Kidney (tissue), 14 donors: ENCODE results near the gene CENPU. TPM values are rescaled to one million over a fixed set of nuclear protein-coding genes. Genes with fewer than 3 reads are reported as not detected.

ENCODE experiments used
- DNase-seq, 5 donors: peaks; one replicate each; pipeline ENCODE4 v3.0.0-alpha.2; 2013 to 2020
- FAIRE-seq: peaks from 2 replicates; lab custom pipeline; 2012; peaks lifted over from hg19 to GRCh38; lab: Jason Lieb, UNC
- H3K27ac ChIP-seq, 2 donors: one replicate each; pipeline ENCODE4 v1.7.0; 2013; ENCODE audit warnings: low read depth in 2 of 2, low read length in 2 of 2, inconsistent platforms in 1 of 2
- H3K27me3 ChIP-seq: one replicate; pipeline ENCODE4 v1.7.1; 2013; ENCODE audit warnings: low read length, inconsistent platforms; ENCODE audit not compliant: control insufficient read depth, insufficient read depth
- H3K36me3 ChIP-seq, 3 donors: one replicate each; pipeline versions ENCODE4 v1.7.0 to v1.7.1; 2013; ENCODE audit warnings: low read length in 3 of 3, control low read depth in 1 of 3, inconsistent platforms in 1 of 3; ENCODE audit not compliant: insufficient read depth in 3 of 3, control insufficient read depth in 2 of 3
- H3K4me1 ChIP-seq, 3 donors: one replicate each; pipeline versions ENCODE4 v1.7.0 to v1.7.1; 2013; ENCODE audit warnings: low read length in 3 of 3, inconsistent platforms in 1 of 3, low read depth in 1 of 3; ENCODE audit not compliant: control insufficient read depth in 2 of 3, insufficient read depth in 2 of 3
- H3K4me3 ChIP-seq, 3 donors: one replicate each; pipeline versions ENCODE4 v1.7.0 to v1.8.1; 2013; ENCODE audit warnings: low read length in 3 of 3, control low read depth in 1 of 3, inconsistent platforms in 1 of 3
- H3K9ac ChIP-seq, 3 donors: one replicate each; pipeline versions ENCODE4 v1.7.0 to v1.7.1; 2013; ENCODE audit warnings: low read length in 3 of 3, control low read depth in 1 of 3, inconsistent platforms in 1 of 3
- H3K9me3 ChIP-seq, 3 donors: one replicate each; pipeline versions ENCODE4 v1.7.0 to v1.7.1; 2013; ENCODE audit warnings: low read length in 3 of 3, control low read depth in 1 of 3, inconsistent platforms in 1 of 3; ENCODE audit not compliant: control insufficient read depth in 2 of 3, insufficient read depth in 1 of 3
- intact Hi-C: fragments of 100-400 bp; cut with DNase I; formaldehyde crosslinking; loops from one replicate; pipeline ENCODE4 v1.11.1; 2022
- polyA plus RNA-seq: library from polyadenylated mRNA; stranded (reverse); fragments of 350-450 nt; fragmentation: Illumina TruSeq; extraction: RNeasy Lipid Tissue Mini Kit (QIAGEN cat#74804); gene quantifications from one replicate; pipeline ENCODE4 v1.2.3, GENCODE V29; 2014; ENCODE audit warnings: low read depth, low replicate concordance; ENCODE audit not compliant: insufficient read depth
- total RNA-seq: library from RNA; stranded (reverse); fragmentation: NEBNext Ultra II Directional; extraction: Animal tissue kit (Norgen Biotek cat#: 25700); gene quantifications from one replicate; pipeline ENCODE4 v1.2.1, GENCODE V29; 2021
- TF ChIP-seq, protein P1 (sequence below): IDR thresholded peaks from 3 replicates; pipeline ENCODE4 v1.5.1; 2012; ENCODE audit warnings: mild to moderate bottlenecking, moderate library complexity, borderline replicate concordance; ENCODE audit not compliant: insufficient read depth; ENCODE audit errors: extremely low read depth
- donor health status: control.
- donor health status: control.
- donor health status: control.
- donor health status: control.
- donor health status: control.
- donor health status: DM: yes; HTN: yes; CAD: no.
- donor health status: Normal renal cell carcinoma (clear cell type).

CENPU gene
- total and polyA plus RNA-seq, 2 donors from 2014 or later, result 2.2 to 2.5 TPM

DNA sequence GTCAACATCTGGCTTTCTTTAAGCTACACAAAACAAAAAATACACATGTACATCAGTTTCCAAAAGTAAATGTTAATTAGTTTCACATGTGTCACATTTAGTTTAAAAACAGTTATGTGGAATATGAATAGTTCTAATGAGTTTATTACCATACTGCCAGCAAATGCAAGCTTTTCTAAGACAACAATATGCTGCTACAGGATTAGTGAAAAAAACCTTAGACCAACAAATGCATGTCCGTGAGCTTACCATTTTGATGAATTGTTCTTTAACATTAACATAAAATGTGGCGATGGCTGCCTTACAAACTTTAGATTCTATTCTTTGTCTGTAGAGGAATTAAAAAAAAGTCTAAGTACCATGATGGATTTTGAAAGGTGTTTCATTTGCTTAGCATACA, 31.8 kb downstream of the CENPU start:
- DNase-seq (no peak), FAIRE-seq (no peak)
- Histone ChIP-seq H3K4me3 (no peak overlapping the region), H3K27ac (no peak overlapping the region), H3K9me3 (no peaks in the 10 kb centered on the region), H3K4me1 (no peaks in the 10 kb centered on the region), H3K27me3 (no peaks in the 10 kb centered on the region), H3K9ac (no peak overlapping the region), H3K36me3 (peaks cover 0 to 3% (median 0%) of the 10 kb centered on the region in 3 donors)
- TF ChIP-seq, protein P1, sequence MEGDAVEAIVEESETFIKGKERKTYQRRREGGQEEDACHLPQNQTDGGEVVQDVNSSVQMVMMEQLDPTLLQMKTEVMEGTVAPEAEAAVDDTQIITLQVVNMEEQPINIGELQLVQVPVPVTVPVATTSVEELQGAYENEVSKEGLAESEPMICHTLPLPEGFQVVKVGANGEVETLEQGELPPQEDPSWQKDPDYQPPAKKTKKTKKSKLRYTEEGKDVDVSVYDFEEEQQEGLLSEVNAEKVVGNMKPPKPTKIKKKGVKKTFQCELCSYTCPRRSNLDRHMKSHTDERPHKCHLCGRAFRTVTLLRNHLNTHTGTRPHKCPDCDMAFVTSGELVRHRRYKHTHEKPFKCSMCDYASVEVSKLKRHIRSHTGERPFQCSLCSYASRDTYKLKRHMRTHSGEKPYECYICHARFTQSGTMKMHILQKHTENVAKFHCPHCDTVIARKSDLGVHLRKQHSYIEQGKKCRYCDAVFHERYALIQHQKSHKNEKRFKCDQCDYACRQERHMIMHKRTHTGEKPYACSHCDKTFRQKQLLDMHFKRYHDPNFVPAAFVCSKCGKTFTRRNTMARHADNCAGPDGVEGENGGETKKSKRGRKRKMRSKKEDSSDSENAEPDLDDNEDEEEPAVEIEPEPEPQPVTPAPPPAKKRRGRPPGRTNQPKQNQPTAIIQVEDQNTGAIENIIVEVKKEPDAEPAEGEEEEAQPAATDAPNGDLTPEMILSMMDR, result no peak
- intact Hi-C loops, result no loop called here

DNA sequence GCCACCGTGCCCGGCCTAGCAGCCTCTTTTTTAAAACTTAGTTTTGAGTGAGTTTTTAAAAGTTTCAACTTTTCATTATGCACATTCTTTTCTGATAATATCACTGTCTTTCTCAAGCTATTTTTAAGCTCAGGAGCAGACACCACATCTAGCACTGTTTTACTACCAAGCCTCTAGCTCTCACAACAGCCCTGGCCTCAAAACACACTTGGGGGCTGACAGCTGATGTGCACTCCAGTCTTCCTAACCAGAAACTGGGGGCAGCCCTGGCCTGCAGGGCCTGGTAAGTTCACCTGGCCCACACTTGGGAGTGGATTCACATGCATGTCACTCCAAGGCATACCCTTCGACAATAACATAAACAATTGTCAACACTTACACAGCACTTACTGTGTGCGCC, 34.0 kb downstream of the CENPU start:
- H3K9ac ChIP-seq, result no peak overlapping the region
- H3K4me1 ChIP-seq, result no peaks in the 10 kb centered on the region
- DNase-seq (no peak), FAIRE-seq (no peak)
- peaks cover 0 to 3% (median 0%) of the 10 kb centered on the region in 3 donors for H3K36me3 ChIP-seq
- H3K27me3 ChIP-seq, result no peaks in the 10 kb centered on the region
- intact Hi-C loops, result no loop called here
- TF ChIP-seq, protein P1, result no peak
- H3K4me3 ChIP-seq, result no peak overlapping the region
- no peaks in the 10 kb centered on the region for H3K9me3 ChIP-seq
- no peak overlapping the region for H3K27ac ChIP-seq

- FAIRE-seq, result no peak
Measured at GRCh38 chr4:184697956-184698355, 35.9 kb downstream of the CENPU start.

More at GRCh38 chr4:184697956-184698355, 35.9 kb downstream of the CENPU start:
- Histone ChIP-seq H3K4me3 (no peak overlapping the region), H3K9ac (no peak overlapping the region), H3K4me1 (no peaks in the 10 kb centered on the region), H3K9me3 (no peaks in the 10 kb centered on the region), H3K27ac (no peak overlapping the region), H3K36me3 (peaks cover 0 to 10% (median 5%) of the 10 kb centered on the region in 3 donors), H3K27me3 (no peaks in the 10 kb centered on the region)
- TF ChIP-seq, protein P1, result no peak
- intact Hi-C loops, result no loop called here
- no peak for DNase-seq
